NCI-H2081 treated with DMSO at 0.1 percent for 48 hours (cell line): ENCODE data around the gene CTSZ.
"Not testable (repeated sequence)": the region's sequence is repeated elsewhere in the genome, so short reads cannot be mapped to it uniquely, and the experiment has no call there.

Experiments
- DNase-seq: peaks from one replicate; lab custom pipeline; 2025; lab: John Stamatoyannopoulos, UW

The CTSZ gene

DNA sequence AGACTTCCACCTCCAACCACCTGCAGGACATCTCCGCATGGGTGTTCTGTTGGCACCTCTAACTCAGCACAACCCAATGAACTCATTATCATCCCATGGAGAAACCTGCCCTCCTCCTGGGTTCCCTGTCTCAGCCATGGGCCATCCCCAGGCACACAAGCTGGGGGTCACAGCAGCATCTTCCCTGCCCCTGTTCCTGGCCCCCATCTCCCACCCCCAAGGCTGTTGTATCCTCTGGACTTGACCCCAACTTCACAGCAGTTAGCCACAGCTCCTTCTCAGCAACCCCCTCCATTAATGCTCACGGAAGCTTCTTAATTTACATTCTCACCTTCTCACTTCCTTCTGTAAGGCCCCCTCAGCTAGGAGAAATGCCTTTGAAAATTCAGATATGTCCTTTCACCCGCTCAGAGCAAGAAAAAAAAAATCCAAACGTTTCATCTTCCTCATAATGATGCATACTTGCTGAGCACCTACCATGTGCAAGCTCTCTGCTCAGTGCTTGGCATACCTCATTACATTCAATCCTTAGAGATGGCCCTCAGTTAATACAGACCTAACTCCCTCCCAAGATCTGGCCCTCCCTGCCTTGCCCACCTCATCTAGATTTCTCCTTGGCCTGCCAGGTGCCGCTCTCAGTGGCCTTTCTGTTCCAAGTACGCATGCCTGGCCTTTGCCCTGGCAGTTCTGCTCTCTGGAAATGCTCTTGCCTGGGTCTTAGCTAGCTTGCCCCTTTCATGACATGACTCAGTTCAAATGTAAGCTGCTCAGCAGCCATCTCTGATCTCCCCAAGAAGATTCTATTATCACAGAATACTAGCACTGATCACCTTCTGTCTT lies 28.5 kb downstream of the CTSZ start:
- DNase-seq: no peak

GRCh38 chr20:58976061-58976730 lies 30.9 kb downstream of the CTSZ start:
- DNase-seq: no peak

DNA sequence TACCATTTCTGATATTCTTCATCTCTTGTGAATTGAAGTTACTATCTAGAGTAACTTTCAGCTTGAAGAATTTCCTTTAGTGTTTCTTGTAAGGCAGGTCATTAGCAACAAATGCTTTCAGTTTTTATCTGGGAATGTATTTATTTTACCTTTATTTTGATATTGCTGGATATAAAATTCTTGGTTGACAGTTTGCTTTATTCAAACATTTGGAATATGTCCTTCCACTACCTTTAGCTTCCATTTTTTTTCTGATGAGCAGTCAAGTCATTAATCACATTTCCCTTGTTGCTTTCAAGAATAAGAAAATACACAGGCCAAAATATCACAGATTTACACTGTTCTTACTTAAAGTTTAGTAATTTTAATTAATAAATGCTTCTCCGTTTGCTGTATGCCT lies 31.7 kb downstream of the CTSZ start:
- DNase-seq: no peak

DNA sequence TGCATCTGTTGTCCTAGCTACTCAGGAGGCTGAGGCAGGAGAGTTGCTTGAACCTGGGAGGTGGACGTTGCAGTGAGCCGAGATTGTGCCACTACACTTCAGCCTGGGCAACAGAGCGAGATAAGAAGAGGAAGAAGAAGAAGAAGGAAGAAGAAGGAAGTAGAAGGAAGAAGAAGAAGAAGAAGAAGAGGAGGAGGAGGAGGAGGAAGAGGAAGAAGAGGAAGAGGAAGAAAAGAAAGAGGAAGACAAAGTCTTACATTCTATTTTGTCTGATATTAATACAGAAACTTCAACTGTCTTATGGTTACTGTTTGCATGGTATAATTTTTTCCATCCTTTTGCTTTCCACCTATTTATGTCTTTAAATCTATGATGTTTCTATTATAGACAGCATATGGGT lies 33.2 kb downstream of the CTSZ start:
- DNase-seq: no peak

DNA sequence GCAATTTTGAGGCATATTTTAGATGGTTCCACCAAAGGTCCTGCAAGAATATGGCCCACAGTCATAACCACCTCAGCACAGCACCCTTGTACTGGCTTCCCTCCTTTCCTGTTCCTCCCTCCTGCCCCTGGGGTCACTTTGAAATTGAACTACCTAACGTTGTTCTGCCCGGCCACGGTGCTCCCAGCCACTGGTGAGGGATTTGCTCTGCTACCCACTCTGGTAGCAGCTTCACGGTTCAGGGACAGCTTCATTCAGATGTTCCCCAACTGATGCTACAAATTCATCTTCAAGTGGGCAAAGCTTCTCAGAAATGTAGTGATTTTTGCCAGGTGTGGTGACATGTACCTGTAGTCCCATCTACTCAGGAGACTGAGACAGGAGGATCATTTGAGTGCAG lies 33.9 kb downstream of the CTSZ start:
- no peak for DNase-seq

DNA sequence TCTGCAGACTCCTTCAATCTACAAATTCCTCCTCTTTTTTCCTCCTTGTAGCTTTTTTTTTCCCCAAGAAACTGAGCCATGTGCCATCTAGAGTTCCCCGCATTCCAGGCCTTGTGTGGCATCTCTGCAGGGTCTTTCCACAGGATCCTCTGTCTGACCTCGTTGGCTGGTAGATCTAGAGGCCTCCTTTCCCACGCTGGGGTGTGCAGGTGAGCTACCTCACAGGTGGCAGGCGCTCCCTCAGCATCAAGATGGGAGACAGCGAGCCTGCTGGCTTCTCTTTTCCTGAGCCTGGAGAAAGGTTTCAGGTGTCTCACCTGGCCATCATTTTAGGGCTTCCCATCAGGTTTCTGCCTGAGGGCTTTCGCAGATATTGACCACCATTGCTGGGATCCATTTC lies 35.6 kb downstream of the CTSZ start:
- no peak for DNase-seq

DNA sequence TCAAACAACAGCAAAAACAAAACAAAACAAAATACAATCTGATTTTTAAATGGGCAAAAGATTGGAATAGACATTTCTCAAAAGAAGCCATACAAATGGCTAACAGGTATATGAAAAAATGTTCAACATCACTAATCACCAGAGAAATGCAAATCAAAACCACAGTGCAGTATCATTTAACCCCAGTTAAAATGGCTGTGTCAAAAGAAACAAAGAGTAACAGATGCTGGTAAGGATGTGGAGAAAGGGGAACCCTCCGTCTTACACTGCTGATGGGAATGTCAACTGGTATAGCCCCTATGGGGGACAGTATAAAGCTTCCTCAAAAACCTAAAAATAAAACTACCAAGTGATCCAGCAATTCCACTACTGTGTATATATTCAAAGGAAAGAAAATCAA lies 36.9 kb downstream of the CTSZ start:
- no peak for DNase-seq

DNA sequence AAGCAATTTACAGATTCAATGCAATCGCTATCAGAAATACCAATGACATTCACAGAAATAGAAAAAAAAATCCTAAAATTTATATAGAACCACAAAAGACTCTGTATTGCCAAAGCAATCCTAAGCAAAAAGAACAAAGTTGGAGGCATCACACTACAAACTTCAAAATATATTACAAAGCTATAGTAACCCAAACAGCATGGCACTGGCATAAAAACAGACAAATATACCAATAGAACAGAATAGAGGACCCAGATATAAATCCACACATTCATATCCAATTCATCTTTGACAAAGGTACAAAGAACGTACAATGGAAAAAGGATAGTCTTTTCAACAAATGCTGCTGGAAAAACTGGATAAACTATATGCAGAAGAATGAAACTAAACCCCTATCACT lies 37.6 kb downstream of the CTSZ start:
- DNase-seq: no peak

GRCh38 chr20:58967652-58968429 lies 39.2 kb downstream of the CTSZ start:
- no peak for DNase-seq

DNA sequence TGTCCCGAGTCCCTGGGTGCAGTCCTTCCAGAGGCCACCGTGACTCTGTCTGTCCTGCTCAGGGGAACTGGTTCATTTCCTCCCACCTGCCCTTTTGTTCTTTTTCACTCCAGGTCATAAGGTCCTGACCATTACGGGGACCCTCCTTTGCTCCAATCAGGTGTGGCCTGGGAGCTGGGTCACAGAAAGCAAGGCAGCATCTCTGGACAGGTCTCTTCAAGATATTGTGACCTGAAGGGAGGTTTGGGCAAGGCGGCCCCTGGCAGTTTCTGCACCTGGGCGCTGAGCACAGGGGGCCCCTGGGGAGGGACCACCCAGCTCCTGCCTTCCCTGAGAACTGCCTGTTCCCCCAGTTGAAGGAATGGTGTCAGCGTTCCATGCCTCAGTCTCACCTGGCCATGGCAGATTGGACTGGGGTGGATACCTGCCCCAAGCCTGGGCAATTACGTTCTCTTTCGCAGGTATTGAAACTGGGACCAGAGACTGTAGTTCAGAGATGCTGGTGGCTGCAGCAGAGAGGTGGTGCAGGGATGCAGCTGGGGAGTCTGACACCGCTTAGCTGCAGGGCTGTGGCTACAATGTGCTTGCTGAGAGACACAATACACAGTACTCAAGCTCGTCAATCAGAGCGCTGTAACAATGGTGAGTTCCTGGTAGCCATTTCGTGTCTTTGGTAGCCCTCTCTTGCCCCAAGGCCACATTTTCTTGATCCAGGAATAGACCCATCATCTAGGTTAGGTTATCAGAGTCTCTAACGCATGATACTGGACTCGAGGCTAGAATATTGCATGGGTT lies 41.6 kb downstream of the CTSZ start:
- DNase-seq: no peak

DNA sequence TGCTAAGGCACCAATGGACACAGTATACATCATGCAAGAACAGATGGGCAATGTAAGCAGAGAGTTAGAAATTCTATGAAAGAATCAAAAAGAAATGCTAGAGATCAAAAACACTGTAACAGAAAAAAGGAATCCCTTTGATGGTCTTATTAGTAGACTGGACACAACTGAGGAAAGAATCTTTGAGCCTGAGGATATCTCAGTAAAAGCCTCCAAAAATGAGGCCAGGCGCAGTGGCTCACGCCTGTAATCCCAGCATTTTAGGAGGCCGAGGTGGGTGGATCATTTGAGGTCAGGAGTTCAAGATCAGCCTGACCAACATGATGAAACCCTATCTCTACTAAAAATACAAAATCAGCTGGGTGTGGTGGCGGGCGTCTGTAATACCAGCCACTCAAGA lies 43.1 kb downstream of the CTSZ start:
- DNase-seq: not testable (repeated sequence)

DNA sequence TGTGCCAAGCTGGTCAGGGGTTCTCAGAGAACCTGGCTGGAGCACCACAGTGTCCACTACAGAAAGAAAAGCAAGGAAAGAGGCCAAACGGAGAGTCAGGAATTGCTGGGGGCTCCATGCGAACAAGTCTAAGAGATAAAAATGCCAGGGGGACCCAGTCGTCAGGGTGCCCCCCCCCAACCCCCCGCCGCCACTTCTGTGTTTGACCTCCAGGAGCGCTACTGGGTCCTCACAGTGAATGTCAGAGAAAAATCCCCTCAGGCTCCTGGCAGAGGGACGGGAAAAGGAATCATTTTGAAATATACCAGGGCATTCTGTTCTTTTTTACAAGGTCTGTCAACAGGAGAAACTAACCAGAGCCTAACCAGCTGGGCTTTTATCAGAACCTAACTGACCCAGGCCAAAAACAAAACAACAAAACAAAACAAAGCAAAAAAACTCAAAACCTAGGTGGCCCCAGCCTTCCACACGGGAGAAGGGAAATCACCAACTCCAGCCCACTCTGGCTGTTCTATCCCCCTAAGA lies 43.9 kb downstream of the CTSZ start:
- DNase-seq: no peak

DNA sequence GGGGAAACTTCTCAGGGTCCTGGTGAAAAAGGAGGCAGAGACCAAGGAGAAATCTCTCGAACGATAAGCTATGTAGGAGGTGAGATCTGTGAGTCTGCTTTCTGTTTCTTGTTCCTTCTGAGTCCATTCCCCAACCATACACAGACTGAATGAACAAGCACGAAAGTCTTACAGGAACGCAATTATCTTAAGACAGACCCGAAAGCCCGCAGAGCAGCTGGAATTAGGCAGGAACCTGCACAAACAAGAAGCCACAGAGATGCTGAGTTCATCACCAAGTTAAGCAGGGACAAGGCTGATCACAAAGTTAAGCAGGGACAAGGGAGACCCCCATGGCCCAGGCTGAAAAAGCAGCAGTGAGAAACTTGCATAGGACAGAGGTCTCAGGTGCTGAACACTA lies 47.4 kb downstream of the CTSZ start:
- DNase-seq: no peak

GRCh38 chr20:58956078-58956477 lies 51.0 kb downstream of the CTSZ start:
- DNase-seq: no peak

GRCh38 chr20:58953050-58953449 lies 54.0 kb downstream of the CTSZ start:
- DNase-seq: no peak

GRCh38 chr20:58950603-58951002 lies 56.5 kb downstream of the CTSZ start:
- DNase-seq: no peak

GRCh38 chr20:58947797-58948388 lies 59.2 kb downstream of the CTSZ start:
- not testable (repeated sequence) for DNase-seq

GRCh38 chr20:58945965-58946631 lies 61.0 kb downstream of the CTSZ start:
- DNase-seq: no peak
